HG02943 (cell line): ENCODE measurements around the gene CENPB.
A peak's percentile ranks its signal among the peaks of the same experiment; 100 is the strongest.
"Not testable (repeated sequence)": the region's sequence is repeated elsewhere in the genome, so short reads cannot be mapped to it uniquely, and the experiment has no call there.

Source experiments
- ATAC-seq: cut with Tn5 transposase; IDR thresholded peaks from one replicate; pipeline ENCODE4 v1.9.1; 2021; ENCODE audit warnings: mild to moderate bottlenecking, low read depth, moderate library complexity; ENCODE audit not compliant: unreplicated experiment

Gene CENPB, protein sequence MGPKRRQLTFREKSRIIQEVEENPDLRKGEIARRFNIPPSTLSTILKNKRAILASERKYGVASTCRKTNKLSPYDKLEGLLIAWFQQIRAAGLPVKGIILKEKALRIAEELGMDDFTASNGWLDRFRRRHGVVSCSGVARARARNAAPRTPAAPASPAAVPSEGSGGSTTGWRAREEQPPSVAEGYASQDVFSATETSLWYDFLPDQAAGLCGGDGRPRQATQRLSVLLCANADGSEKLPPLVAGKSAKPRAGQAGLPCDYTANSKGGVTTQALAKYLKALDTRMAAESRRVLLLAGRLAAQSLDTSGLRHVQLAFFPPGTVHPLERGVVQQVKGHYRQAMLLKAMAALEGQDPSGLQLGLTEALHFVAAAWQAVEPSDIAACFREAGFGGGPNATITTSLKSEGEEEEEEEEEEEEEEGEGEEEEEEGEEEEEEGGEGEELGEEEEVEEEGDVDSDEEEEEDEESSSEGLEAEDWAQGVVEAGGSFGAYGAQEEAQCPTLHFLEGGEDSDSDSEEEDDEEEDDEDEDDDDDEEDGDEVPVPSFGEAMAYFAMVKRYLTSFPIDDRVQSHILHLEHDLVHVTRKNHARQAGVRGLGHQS

GRCh38 chr20:3786665-3787323 lies at the start of gene CENPB:
TSS of gene CENPB (minus strand) at chr20:3786740. CDS start at chr20:3786483, 257 bp downstream.
- peak; percentile 64 for ATAC-seq

GRCh38 chr20:3836132-3836531 lies 49.6 kb upstream of the CENPB start:
- ATAC-seq = no peak

DNA sequence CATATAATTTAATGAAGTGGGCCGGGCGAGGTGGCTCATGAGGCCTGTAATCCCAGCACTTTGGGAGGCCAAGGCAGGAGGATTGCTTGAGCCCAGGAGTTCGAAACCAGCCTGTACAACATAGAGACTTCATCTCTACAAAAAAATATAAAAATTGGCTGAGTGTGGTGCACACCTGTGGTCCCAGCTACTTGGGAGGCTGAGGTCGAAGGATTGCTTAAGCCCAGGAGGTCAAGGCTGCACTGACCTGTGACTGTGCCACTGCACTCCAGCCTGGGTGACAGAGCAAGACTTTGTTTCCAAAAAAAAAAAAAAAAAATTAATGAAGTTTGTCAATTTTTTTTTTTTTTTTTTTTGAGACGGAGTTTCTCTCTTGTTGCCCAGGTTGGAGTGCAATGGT lies 43.4 kb upstream of the CENPB start:
- ATAC-seq = not testable (repeated sequence)

GRCh38 chr20:3828798-3829197 lies 42.3 kb upstream of the CENPB start:
- no peak for ATAC-seq

DNA sequence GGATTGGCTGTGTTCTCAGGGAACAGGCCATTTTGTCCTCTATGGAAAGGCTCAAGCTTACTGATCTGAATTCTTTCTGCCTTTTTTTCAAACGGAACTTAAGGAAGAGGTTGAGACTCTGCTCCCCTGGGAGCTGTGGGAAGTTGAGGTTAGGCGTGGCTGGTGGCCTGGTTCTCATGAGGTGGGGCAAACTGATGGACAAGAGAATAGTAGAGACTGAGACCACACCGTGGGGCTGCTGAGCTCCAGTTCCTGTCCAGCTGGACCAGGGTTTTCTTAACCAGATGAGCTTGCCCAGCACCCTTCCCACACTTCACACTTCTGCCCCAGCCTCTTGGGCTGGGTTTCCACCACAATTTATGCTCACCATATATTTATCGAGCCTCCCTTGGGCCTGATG lies 39.9 kb upstream of the CENPB start:
- no peak for ATAC-seq

DNA sequence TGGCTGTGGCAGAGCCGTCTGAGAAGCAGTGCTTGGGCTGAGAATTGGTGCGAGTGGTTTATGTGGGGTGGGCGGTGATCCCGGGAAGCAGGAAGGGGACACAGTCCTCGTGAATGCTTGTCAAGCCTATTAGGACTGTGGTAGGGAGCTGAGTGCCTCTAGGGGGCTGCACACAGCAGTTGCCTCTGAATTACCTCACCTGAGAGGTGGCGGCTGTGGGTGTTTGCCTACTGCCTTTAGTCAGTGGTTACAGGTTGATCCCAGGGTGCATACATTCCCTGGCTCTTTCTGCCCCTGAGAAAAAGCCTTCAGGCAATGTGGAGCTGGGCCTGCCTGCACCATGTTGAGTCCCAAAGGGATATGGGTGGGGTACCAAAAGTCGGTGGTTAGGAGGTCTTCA lies 39.0 kb upstream of the CENPB start:
- ATAC-seq = no peak

DNA sequence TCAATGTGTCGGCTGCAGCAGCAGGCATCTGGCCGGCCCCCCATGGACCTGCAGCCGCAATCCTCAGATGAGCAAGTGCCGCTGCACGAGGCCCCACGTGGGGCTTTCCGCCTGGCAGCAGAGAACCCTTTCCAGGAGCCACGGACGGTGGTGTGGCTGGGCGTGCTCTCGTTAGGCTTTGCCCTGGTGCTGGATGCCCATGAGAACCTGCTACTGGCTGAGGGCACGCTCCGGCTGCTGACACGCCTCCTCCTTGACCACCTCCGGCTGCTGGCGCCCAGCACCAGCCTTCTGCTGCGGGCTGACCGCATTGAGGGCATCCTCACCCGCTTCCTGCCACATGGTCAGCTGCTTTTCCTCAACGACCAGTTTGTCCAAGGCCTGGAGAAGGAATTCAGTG lies 37.3 kb upstream of the CENPB start:
- ATAC-seq = no peak

- no peak for ATAC-seq
Measured at GRCh38 chr20:3821996-3822395, 35.5 kb upstream of the CENPB start.

GRCh38 chr20:3820901-3821727 lies 34.6 kb upstream of the CENPB start:
- ATAC-seq = peak; percentile 10

DNA sequence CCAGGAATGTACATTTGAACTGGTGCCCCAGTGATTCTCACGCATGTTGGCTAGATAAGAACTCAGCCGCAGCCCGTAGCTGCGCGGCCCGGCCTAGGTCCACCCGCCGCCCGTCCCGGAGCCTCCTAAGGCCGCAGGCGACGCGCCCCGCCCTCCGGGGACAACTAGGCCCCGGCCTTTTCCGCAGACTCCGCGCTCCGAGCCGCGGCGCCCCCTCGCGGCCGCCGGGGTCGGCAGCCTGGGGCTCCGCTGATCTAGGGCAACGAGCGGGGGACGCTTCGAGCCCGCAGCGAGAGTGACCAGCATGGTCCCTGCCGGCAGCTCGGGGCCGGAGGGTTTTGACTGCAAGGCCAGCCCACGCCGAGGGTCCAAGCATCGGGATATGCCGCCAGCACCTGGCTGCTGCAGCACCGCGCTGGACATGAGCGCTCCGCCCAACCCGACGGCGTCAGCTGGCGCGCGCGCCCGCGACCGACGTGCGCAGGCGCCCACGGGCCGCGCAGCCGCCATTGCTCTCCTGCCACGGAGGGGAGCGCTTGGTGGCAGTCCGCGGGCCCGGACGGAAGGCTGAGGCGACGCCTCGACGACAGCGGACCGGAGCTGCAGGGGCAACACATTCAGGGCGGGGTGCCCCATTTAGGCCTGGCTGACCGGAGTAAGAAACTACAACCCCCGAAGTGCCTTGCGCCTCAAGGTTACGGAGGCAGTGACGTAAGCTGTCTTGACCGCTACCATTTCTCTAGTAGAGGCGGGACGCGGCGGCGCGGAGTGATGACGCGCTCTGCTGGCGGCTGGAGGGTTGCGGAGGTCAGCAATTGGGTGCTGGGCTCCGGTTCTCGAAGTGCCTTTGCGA lies 33.7 kb upstream of the CENPB start, which contains the start of gene AP5S1:
AP5S1 (plus strand) TSS at position 500 of the 853 bp plus-strand sequence. CDS start 1,571 bp downstream, outside the sequence.
- ATAC-seq = peak; percentile 73

DNA sequence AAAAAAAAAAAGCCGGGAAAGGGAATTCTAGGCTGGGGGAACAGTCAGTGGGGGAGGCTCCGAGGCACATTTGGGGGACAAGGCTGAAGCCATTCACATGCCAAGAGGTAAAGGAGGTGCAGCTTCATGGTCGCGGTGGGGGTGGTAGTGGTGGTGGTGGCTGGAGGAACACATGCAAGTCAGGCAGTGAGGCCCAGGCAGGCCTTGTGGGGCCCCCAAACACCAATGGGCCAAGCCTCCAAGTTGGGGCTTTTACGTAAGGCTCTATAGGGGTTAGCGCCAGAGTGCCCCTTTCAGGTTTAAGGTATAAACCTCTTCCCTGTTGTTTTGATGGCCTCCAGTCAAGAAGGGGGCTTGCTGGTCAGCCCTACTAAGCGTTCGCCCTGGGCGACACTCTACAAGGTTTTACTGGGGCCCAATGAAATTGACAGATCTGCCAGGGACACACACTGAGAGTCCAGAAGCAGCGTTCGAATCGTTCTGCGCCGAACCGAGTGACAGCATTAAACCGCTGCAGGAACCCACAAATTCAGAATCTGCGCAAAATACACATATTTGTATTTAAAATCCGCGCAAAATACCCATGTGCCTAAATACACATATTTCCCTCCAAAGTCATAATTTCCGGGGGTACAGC lies 33.0 kb upstream of the CENPB start:
- ATAC-seq = no peak

DNA sequence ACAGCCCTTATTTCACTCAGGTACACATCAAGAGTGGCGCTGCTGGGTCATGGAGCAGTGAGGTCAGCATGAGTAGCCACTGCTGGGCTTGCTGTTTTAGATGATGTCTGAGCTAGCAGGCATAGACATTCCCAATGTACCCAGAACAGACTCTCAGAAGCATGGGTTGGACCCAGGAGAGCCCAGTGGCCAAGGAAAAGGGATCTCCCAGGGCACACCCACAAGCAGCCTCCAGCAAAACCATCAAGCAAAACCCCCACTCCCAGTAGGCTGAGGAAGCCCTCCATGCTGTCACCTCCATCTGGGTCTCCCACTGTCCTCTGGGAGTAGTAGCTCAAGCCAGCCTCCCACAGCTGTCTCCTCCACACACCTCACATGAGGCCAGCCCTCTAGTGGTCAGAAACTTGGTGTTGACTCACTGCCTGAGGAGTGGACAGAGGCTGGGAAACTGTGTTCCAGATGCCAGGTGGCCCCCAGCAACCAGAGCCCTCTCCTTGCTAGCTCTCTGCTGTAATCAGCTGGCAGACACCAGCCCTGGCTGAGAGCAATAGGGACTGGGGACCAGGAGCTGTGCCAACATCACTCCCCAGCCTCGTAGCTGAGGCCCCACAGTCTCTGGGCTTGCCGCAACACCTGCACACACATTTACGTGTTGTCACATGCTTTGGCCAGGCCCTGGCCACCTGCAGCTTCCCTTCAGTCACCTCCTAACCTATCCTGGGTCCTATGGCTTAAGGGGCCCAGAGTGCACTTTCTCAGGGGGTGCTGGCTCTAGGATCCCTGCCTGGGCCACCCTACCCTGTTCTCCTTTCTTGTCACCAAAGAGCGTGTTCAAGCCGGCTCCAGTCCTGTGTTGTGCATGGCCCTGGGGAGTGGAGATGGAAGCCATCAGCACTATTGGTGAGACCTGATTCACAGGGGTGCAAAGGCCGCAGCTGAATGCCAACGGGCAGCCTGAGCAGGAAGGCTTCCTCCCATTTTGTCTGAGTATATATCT lies 31.9 kb upstream of the CENPB start:
- no peak for ATAC-seq

GRCh38 chr20:3815703-3816315 lies 29.3 kb upstream of the CENPB start:
- no peak for ATAC-seq

DNA sequence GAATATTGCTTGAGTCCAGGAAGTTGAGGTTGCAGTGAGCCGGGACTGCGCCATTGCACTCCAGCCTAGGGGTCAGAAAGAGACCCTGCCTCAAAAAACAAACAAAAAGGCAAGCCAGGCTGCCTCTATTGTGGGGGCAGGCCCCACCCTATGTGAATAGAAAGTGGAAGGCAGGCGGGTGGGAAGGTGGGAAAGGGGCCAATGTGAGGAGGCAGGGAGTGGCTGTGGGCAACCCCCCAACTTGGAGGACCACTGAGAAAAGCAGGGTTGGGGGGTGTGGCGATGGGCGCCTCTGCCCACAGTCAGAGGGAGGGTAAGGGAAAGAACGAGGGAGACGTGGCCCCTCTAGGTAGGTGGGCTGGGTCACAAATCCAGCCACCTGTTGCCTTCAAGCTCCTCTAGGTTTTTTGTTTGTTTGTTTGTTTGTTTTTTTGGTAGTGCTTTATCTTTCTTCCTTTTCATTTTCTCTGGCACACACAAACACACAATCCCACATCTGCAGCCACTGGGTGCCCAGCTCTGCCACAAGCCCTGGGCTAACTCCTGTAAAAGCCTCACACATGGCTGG lies 28.5 kb upstream of the CENPB start:
- no peak for ATAC-seq

GRCh38 chr20:3813848-3814581 lies 27.5 kb upstream of the CENPB start:
- no peak for ATAC-seq

GRCh38 chr20:3812975-3813847 lies 26.7 kb upstream of the CENPB start:
- no peak for ATAC-seq
